Measurements from ENCODE around the gene POLR2M. TPM values are rescaled to one million over a fixed set of nuclear protein-coding genes. Genes with fewer than 3 reads are reported as not detected.

POLR2M gene
- polyA plus RNA-seq, 1 experiment: 72.6 TPM

GRCh38 chr15:57727031-57727430 lies 20.5 kb downstream of the POLR2M start:
- TF ChIP-seq CTCF (IDR thresholded peaks at IDR 0.05; ENCODE audit: low read depth, low read length): no peak
- Histone ChIP-seq H3K27me3 (ENCODE audit: control insufficient read depth, insufficient read depth, low read length) (no peaks in the 10 kb centered on the region), H3K27ac (ENCODE audit: low read depth, low read length) (no peak overlapping the region), H3K4me3 (ENCODE audit: low read depth, low read length) (no peak overlapping the region), H3K9me3 (ENCODE audit: control insufficient read depth, insufficient read depth, low read length) (peaks cover 4% of the 10 kb centered on the region; the same call in 1 of the 2 replicates)
- POLR2A ChIA-PET: no interaction called here
- DNase-seq (ENCODE audit: low read depth, low spot score): no peak
- CTCF ChIA-PET: no interaction called here

GRCh38 chr15:57728436-57728835 lies 21.9 kb downstream of the POLR2M start:
- H3K27ac ChIP-seq (ENCODE audit: low read depth, low read length): no peak overlapping the region
- ChIA-PET POLR2A (no interaction called here), CTCF (interaction anchor here (1.2 kb wide), 1 partner anchor 454 kb away, joined by 5 read pairs; no protein-coding TSS in a partner anchor)
- H3K4me3 ChIP-seq (ENCODE audit: low read depth, low read length): no peak overlapping the region
- peaks cover 4% of the 10 kb centered on the region; the same call in 1 of the 2 replicates for H3K9me3 ChIP-seq (ENCODE audit: control insufficient read depth, insufficient read depth, low read length)
- no peak for DNase-seq (ENCODE audit: low read depth, low spot score)
- TF ChIP-seq CTCF (IDR thresholded peaks at IDR 0.05; ENCODE audit: low read depth, low read length): no peak
- H3K27me3 ChIP-seq (ENCODE audit: control insufficient read depth, insufficient read depth, low read length): no peaks in the 10 kb centered on the region

DNA sequence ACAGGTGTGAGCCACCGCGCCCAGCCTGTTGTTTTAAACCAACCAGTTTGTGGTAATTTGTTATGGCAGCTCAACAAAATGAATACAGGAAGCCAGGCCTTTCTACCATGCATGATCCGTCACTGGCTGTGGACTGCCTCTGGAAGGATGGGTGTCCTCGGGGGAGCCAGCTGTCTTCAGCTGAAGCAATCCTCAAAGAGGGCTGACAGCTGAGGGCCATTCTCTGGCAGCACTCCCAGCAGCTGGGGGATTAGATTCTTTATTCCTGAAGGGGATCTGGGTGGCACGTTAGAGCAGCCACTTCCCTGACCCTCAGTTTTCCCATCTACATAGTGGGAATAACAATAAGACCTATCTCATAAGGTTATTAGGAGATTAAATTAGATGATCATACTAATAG lies 24.4 kb downstream of the POLR2M start:
- ChIA-PET CTCF (interaction anchor here (0.8 to 4.9 kb wide), 8 partner anchors 9 to 130 kb away, joined by 3 to 72 read pairs (median 23); no protein-coding TSS in a partner anchor), POLR2A (no interaction called here)
- no peak for DNase-seq (ENCODE audit: low read depth, low spot score)
- no peak for TF ChIP-seq CTCF (IDR thresholded peaks at IDR 0.05; ENCODE audit: low read depth, low read length)
- Histone ChIP-seq H3K9me3 (ENCODE audit: control insufficient read depth, insufficient read depth, low read length) (no peaks in the 10 kb centered on the region), H3K4me3 (ENCODE audit: low read depth, low read length) (no peak overlapping the region), H3K27me3 (ENCODE audit: control insufficient read depth, insufficient read depth, low read length) (no peaks in the 10 kb centered on the region), H3K27ac (ENCODE audit: low read depth, low read length) (no peak overlapping the region)

- ChIA-PET CTCF (interaction anchor here (0.7 to 4.9 kb wide), 13 partner anchors 10 to 470 kb away, joined by 3 to 72 read pairs (median 19); partner anchors contain the start of gene POLR2M), POLR2A (no interaction called here)
- H3K27ac ChIP-seq (ENCODE audit: low read depth, low read length): no peak overlapping the region
- TF ChIP-seq CTCF (IDR thresholded peaks at IDR 0.05; ENCODE audit: low read depth, low read length): no peak
- H3K4me3 ChIP-seq (ENCODE audit: low read depth, low read length): no peak overlapping the region
- no peaks in the 10 kb centered on the region for H3K27me3 ChIP-seq (ENCODE audit: control insufficient read depth, insufficient read depth, low read length)
- H3K9me3 ChIP-seq (ENCODE audit: control insufficient read depth, insufficient read depth, low read length): no peaks in the 10 kb centered on the region
- no peak for DNase-seq (ENCODE audit: low read depth, low spot score)
Measured at GRCh38 chr15:57731530-57732103, 25.1 kb downstream of the POLR2M start.

DNA sequence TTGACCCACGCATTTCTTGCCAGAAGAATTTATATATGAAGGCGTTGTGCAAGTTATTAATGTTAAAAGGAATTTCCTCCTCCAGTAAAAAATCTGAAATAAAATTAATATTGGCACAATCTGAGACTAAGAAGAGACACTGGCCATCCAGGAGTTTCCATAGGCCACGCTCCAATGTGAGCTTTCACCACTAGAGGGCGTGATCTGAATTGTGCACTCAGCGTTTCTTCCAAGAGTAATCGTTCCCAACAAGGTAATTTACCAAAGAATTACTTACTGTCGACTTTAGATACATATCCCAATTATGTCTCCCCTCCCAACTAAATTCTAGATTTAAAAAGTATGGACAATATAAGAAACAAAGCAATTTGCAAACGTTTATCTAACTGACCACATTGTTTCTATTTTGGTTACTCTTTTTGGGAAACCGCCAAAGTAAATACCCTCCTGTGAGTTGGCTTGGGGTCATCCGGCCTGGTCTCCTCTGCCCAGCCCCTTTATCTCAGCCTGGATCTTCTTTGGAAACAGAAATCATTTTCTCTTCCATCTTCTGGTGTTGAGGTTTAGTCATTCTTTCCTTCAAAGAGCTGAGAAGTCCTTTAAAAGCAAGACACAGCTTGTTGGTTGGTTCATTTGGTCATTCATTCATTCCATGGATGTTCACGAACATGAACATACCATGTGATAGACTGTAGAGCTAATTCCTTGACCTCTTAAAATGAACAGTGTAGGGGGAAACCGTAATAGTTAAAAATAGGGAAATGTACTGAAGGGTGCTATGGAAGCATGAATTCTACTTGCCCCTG lies 26.2 kb downstream of the POLR2M start:
- H3K27ac ChIP-seq (ENCODE audit: low read depth, low read length): no peak overlapping the region
- no peaks in the 10 kb centered on the region for H3K27me3 ChIP-seq (ENCODE audit: control insufficient read depth, insufficient read depth, low read length)
- ChIA-PET POLR2A (no interaction called here), CTCF (interaction anchor here (0.6 to 4.9 kb wide), 23 partner anchors 10 to 941 kb away, joined by 3 to 72 read pairs (median 6); partner anchors contain the start of gene POLR2M)
- no peaks in the 10 kb centered on the region for H3K9me3 ChIP-seq (ENCODE audit: control insufficient read depth, insufficient read depth, low read length)
- no peak overlapping the region for H3K4me3 ChIP-seq (ENCODE audit: low read depth, low read length)
- peak; percentile 20 for DNase-seq (ENCODE audit: low read depth, low spot score)
- TF ChIP-seq CTCF (IDR thresholded peaks at IDR 0.05; ENCODE audit: low read depth, low read length): peak; percentile 88

All from AG04450 (cell line).